Peyer's patch (tissue), 4 donors: Measurements from ENCODE around the gene MLST8.

Source experiments
- POLR2A ChIP-seq, 2 donors: fragments of 450-650 bp; IDR thresholded peaks; one replicate each; pipeline ENCODE4 v1.5.1; 2017; ENCODE audit warnings: antibody characterized with exemption in 2 of 2, mild to moderate bottlenecking in 2 of 2, moderate library complexity in 2 of 2
- TF ChIP-seq, protein P1 (sequence below), 6 experiments: fragments of 450-650 bp in 4 of 6; fragments of 200-600 bp in 2 of 6; sonication (generic) in 1 of 6; IDR thresholded peaks; one replicate each; pipeline ENCODE4 v1.5.1; 2017 to 2019; ENCODE audit warnings: antibody characterized with exemption in 6 of 6, mild to moderate bottlenecking in 3 of 6, moderate library complexity in 1 of 6

DNA sequence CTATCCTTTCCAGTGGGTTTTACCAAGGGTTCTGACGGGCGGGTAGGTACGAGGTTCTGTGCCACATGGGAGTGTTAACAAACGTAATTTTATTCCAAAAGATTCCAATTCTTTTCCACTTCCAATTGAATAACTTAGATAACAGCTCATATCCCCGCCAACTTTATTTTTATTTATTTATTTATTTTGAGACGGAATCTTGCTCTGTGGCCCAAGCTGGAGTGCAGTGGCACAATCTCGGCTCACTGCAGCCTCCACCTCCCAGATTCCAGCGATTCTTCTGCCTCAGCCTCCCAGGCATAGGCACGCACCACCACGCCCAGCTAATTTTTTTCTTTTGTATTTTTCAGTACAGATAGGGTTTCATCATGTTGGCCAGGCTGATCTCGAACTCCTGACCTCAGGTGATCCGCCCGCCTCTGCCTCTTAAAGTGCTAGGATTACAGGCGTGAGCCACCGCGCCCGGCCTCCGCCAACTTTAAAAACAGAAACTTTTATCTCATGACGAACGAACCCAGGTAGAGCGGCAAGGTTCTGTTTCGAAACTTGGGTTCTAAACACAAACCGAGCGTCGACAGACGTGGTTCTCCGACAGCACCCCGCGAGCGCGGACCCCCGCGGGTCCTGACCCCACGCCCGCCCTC, 45.5 kb downstream of the MLST8 start:
- TF ChIP-seq, protein P1, sequence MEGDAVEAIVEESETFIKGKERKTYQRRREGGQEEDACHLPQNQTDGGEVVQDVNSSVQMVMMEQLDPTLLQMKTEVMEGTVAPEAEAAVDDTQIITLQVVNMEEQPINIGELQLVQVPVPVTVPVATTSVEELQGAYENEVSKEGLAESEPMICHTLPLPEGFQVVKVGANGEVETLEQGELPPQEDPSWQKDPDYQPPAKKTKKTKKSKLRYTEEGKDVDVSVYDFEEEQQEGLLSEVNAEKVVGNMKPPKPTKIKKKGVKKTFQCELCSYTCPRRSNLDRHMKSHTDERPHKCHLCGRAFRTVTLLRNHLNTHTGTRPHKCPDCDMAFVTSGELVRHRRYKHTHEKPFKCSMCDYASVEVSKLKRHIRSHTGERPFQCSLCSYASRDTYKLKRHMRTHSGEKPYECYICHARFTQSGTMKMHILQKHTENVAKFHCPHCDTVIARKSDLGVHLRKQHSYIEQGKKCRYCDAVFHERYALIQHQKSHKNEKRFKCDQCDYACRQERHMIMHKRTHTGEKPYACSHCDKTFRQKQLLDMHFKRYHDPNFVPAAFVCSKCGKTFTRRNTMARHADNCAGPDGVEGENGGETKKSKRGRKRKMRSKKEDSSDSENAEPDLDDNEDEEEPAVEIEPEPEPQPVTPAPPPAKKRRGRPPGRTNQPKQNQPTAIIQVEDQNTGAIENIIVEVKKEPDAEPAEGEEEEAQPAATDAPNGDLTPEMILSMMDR (IDR thresholded peaks at IDR 0.05) = no peak
- TF ChIP-seq POLR2A (IDR thresholded peaks at IDR 0.05) = no peak
